Activated T-cell treated with anti-CD3 and anti-CD28 coated beads, Interleukin-2, amount 50 U/mL, for 72 hours (primary cell): ENCODE measurements around the gene SMAD5. TPM values are rescaled to one million over a fixed set of nuclear protein-coding genes. Genes with fewer than 3 reads are reported as not detected.

Experiments
- ATAC-seq, 2 donors: fragments of 150-1000 bp; cut with Tn5 transposase; replicated peaks in 1 of 2; 2 replicates each; pipeline ENCODE4 v1.10.0; 2021; ENCODE audit warnings: moderate library complexity in 2 of 2, mild to moderate bottlenecking in 1 of 2
- DNase-seq, 2 donors: peaks; one replicate each; pipeline ENCODE4 v3.0.0; 2021 to 2022; ENCODE audit warnings: mixed read lengths in 1 of 2
- H3K27ac Mint-ChIP-seq: one replicate; pipeline ENCODE4 v1.8.0; 2022; ENCODE audit warnings: mild to moderate bottlenecking, moderate library complexity, mixed read lengths
- H3K27me3 Mint-ChIP-seq: one replicate; pipeline ENCODE4 v1.8.0; 2022; ENCODE audit warnings: low read depth, mixed read lengths
- H3K36me3 Mint-ChIP-seq, 2 donors: one replicate each; pipeline ENCODE4 v1.8.0; 2022; ENCODE audit warnings: mixed read lengths in 2 of 2, mild to moderate bottlenecking in 1 of 2; ENCODE audit not compliant: insufficient read depth in 2 of 2
- H3K4me1 Mint-ChIP-seq: one replicate; pipeline ENCODE4 v1.8.0; 2022; ENCODE audit warnings: low read depth, mixed read lengths
- H3K4me3 Mint-ChIP-seq, 2 donors: one replicate each; pipeline ENCODE4 v1.8.0; 2022; ENCODE audit warnings: mild to moderate bottlenecking in 2 of 2, mixed read lengths in 2 of 2, moderate library complexity in 2 of 2
- H3K9me3 Mint-ChIP-seq, 2 donors: one replicate each; pipeline ENCODE4 v1.8.0; 2022; ENCODE audit warnings: mixed read lengths in 2 of 2
- total RNA-seq, 2 donors: library from RNA; stranded (reverse); gene quantifications; one replicate each; pipeline ENCODE4 v1.2.3, GENCODE V29; 2022

Gene SMAD5
- total RNA-seq, 2 donors from 2014 or later: 7.1 to 13.9 TPM

DNA sequence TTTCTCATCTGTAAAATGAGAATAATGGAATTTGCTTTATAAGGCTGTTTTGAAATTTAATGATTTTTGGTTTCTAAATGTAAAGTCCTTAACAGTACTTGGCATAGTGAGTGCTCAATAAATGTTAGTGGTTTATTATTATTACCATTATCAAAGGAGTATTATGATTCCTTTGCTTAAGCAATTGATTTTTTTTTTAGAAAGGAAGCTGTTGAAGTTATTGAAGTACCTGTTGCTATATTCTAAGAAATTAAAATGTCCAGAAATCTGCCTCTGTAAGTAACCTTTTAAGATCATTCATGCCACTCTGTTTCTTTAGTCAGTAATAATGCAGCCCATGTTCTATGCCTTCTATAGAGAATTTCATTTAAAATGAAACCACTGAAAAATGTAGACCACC is 15.0 kb downstream of the SMAD5 start:
- H3K36me3 Mint-ChIP-seq: no peaks in the 10 kb centered on the region
- no peak overlapping the region for H3K4me3 Mint-ChIP-seq
- no peaks in the 10 kb centered on the region for H3K9me3 Mint-ChIP-seq
- ATAC-seq (no peak), DNase-seq (no peak)
- H3K27me3 Mint-ChIP-seq: no peaks in the 10 kb centered on the region
- H3K4me1 Mint-ChIP-seq: no peaks in the 10 kb centered on the region
- H3K27ac Mint-ChIP-seq: no peak overlapping the region

DNA sequence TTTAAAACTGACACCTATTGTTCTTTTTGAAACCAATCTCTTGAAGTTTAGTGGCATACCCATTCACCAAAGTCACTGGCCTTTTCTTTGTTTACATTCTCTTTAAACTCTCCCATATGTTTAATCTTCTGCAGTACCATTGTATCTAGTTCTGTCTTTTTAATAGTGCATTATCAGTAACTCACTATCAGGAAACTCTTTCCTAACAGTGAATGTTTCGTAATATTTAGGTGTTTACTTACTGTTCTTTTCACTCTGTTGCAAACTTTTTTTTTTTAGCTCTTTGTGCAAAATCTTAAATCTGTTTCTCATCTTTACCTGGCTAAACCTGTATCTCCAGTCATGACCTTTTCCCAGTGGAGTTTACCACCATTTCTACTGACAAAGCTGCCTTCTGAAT is 17.2 kb downstream of the SMAD5 start:
- DNase-seq: no peak
- Mint-ChIP-seq H3K27ac (no peak overlapping the region), H3K36me3 (peaks cover 2% of the 10 kb centered on the region in 2 donors), H3K9me3 (no peaks in the 10 kb centered on the region), H3K27me3 (no peaks in the 10 kb centered on the region), H3K4me3 (no peak overlapping the region), H3K4me1 (no peaks in the 10 kb centered on the region)
- no peak for ATAC-seq

DNA sequence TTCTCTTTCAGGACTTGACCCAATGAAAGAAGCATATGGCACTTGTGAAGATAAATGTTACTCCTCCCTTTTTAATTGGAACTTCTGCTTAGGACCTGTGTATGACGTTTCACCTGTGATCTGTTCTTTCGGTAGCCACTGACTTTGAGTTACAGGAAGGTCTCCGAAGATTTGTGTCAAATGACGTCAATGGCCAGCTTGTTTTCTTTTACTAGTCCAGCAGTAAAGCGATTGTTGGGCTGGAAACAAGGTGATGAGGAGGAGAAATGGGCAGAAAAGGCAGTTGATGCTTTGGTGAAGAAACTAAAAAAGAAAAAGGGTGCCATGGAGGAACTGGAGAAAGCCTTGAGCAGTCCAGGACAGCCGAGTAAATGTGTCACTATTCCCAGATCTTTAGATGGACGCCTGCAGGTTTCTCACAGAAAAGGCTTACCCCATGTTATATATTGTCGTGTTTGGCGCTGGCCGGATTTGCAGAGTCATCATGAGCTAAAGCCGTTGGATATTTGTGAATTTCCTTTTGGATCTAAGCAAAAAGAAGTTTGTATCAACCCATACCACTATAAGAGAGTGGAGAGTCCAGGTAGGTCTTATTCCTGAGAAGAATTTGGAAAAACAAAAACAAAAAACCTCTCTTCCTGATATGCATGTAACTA is 21.1 kb downstream of the SMAD5 start:
- Mint-ChIP-seq H3K4me1 (no peaks in the 10 kb centered on the region), H3K27ac (no peak overlapping the region), H3K27me3 (no peaks in the 10 kb centered on the region), H3K9me3 (no peaks in the 10 kb centered on the region), H3K4me3 (no peak overlapping the region), H3K36me3 (peaks cover 2 to 3% of the 10 kb centered on the region in 2 donors)
- ATAC-seq: no peak
- DNase-seq: no peak

DNA sequence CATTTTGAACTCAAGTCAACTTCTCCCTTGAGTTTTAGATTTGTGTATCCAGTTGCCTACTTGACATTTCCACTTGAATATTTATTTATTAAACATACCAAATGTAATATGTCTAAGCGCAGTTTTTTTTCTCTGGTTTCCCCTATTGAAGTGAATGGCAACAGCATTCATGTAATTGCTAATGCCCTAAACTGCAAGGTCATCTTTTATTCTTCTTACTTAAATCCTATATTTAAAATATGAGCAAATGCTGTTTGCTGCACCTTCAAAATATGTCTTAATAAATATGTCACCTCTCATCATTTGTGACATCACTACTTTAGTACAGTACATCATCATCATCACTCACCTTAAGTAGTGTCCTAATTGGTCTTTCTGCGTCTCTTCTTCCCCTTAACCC is 22.4 kb downstream of the SMAD5 start:
- Mint-ChIP-seq H3K4me3 (no peak overlapping the region), H3K4me1 (no peaks in the 10 kb centered on the region), H3K27me3 (no peaks in the 10 kb centered on the region), H3K9me3 (no peaks in the 10 kb centered on the region), H3K36me3 (peaks cover 2 to 3% of the 10 kb centered on the region in 2 donors), H3K27ac (no peak overlapping the region)
- no peak for ATAC-seq
- no peak for DNase-seq

DNA sequence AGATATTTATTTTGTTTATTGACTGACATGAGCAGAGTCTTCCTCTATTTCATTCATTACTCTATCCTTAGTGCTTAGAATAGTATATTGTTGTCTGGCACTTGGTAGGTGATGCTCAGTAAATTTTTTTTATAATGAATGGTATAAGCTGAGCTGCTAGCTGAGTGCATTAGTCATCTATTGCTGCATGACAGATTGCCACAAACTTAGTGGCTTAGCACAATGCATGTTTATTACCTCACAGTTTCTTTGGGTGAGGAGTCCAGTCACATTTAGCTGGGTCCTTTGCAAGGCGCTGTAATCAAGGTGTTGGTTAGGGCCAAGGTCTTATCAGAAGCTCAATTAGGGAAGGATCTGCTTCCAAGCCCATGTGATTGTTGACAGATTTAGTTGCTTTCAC is 23.1 kb downstream of the SMAD5 start:
- Mint-ChIP-seq H3K36me3 (peaks cover 2 to 3% of the 10 kb centered on the region in 2 donors), H3K27ac (no peak overlapping the region), H3K27me3 (no peaks in the 10 kb centered on the region), H3K4me1 (no peaks in the 10 kb centered on the region), H3K4me3 (no peak overlapping the region), H3K9me3 (no peaks in the 10 kb centered on the region)
- no peak for DNase-seq
- ATAC-seq: peak in 1 of 2 donors; percentile 35

DNA sequence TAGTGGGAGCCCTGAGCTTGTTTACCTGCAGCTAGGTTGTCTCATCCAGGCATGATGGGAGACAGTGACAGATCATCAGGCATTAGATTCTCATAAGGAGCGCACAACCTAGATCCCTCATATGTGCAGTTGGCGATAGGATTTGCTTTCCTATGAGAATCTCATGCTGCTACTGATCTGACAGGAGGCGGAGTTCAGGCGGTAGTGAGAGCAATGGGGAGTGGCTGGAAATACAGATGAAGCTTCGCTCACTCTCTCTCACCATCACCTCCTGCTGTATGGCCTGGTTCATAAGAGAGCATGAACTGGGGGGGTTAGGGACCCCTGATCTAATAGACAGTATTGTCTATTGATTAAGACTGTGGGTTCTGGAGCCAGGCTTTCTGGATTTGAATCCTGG is 24.9 kb downstream of the SMAD5 start:
- no peak overlapping the region for H3K27ac Mint-ChIP-seq
- no peak overlapping the region for H3K4me3 Mint-ChIP-seq
- H3K36me3 Mint-ChIP-seq: peaks cover 2 to 3% of the 10 kb centered on the region in 2 donors
- no peaks in the 10 kb centered on the region for H3K27me3 Mint-ChIP-seq
- no peaks in the 10 kb centered on the region for H3K9me3 Mint-ChIP-seq
- ATAC-seq: no peak
- DNase-seq: no peak
- no peaks in the 10 kb centered on the region for H3K4me1 Mint-ChIP-seq

DNA sequence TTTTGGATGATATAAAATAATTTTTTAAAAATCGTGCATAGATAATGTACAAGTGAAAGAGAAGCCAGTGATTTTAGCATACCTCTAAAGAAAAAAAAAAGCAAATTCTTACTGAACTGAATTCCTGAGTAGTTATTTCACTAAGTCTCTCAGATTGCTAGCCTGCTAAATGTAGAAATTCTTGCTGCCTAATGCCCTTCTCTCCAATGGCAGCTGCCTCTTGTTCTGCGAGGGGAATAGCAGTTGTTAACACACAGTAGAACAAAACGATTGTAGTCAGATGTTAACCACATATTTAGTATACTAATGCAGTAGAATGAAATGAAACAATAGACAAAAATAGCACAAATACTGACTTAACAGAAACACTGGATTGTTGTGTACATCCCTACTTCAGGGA is 26.8 kb downstream of the SMAD5 start:
- Mint-ChIP-seq H3K36me3 (peaks cover 0 to 3% of the 10 kb centered on the region in 2 donors), H3K4me3 (no peak overlapping the region), H3K27me3 (no peaks in the 10 kb centered on the region), H3K4me1 (no peaks in the 10 kb centered on the region), H3K9me3 (no peaks in the 10 kb centered on the region), H3K27ac (no peak overlapping the region)
- DNase-seq (no peak), ATAC-seq (no peak)

DNA sequence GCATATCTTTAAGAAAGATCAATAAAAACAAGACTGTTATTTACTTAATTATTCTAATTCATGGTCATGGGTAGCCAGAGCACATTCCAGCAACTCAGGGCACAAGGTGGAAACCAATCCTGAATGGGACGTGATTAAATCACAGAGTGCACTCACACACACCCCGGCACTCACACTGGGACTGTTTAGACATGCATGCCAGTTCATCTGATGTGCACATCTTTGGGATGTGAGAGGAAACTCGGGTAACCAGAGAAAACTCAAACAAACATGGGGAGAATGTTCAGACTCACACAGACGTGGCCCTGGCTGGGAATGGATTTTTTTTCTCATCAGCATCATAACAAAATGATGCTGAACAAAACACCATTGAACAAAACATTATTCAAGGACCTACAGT is 29.4 kb downstream of the SMAD5 start:
- Mint-ChIP-seq H3K27me3 (no peaks in the 10 kb centered on the region), H3K4me3 (no peak overlapping the region), H3K27ac (no peak overlapping the region), H3K36me3 (peaks cover 0 to under 1% of the 10 kb centered on the region in 2 donors), H3K4me1 (no peaks in the 10 kb centered on the region), H3K9me3 (no peaks in the 10 kb centered on the region)
- no peak for DNase-seq
- ATAC-seq: no peak

DNA sequence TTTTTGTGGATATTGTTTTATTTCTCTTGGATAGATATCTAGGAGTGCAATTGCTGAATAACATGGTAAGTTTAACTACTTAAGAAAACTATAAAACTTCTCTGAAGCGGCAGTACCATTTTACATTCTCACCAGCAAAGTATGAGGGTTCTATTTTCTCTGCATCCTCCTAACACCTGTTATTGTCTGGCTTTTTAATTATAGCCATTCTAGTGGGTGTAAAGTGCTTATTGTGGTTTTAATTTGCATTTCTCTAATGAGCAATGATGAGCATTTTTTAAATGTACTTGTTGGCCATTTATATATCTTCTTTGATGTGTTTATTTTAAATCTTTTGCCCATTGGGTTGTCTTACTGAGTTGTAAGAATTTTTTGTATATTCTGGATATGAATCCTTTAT is 31.6 kb downstream of the SMAD5 start:
- ATAC-seq: no peak
- Mint-ChIP-seq H3K4me3 (no peak overlapping the region), H3K9me3 (no peaks in the 10 kb centered on the region), H3K4me1 (no peaks in the 10 kb centered on the region), H3K27me3 (no peaks in the 10 kb centered on the region), H3K27ac (no peak overlapping the region), H3K36me3 (no peaks in the 10 kb centered on the region)
- no peak for DNase-seq

DNA sequence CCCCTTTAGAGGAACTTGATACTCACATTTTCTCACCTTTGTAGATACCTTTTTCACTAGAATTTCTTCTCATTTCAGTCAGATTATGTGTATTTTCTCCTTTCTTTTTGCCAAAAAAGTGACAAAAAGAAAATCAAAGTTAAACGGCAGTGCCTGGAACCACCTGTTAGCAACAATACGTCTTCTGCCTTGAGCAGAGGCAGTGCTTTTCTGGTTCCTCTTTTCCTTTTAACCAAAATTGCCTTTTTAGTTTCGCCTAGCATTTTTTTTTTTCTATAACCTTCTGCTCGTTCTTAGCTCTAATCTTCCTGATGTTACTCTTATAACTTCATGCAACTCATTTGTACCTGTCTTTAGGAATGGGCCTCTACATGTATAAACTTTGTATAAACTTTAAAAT is 34.3 kb downstream of the SMAD5 start:
- ATAC-seq: no peak
- Mint-ChIP-seq H3K36me3 (no peaks in the 10 kb centered on the region), H3K9me3 (no peaks in the 10 kb centered on the region), H3K27me3 (no peaks in the 10 kb centered on the region), H3K4me3 (no peak overlapping the region), H3K27ac (no peak overlapping the region), H3K4me1 (no peaks in the 10 kb centered on the region)
- no peak for DNase-seq

DNA sequence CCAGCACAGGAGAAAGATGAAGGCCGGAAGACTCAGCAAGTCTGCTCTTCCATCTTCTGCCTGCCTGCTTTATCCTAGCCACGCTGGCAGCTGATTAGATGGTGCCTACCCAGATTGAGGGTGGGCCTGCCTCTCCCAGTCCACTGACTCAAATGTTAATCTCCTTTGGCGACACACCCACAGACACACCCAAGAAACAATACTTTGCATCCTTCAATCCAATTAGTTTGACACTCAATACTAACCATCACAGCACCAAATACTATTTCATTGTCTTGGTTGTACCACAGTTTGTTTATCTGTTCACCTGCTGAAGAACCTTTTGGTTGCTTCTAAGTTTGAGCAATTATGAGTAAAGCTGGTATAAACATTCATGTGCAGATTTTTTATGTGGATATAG is 36.6 kb downstream of the SMAD5 start:
- DNase-seq: no peak
- Mint-ChIP-seq H3K4me1 (no peaks in the 10 kb centered on the region), H3K27me3 (no peaks in the 10 kb centered on the region), H3K36me3 (peaks cover 0 to 2% of the 10 kb centered on the region in 2 donors), H3K9me3 (no peaks in the 10 kb centered on the region), H3K4me3 (no peak overlapping the region), H3K27ac (no peak overlapping the region)
- no peak for ATAC-seq

DNA sequence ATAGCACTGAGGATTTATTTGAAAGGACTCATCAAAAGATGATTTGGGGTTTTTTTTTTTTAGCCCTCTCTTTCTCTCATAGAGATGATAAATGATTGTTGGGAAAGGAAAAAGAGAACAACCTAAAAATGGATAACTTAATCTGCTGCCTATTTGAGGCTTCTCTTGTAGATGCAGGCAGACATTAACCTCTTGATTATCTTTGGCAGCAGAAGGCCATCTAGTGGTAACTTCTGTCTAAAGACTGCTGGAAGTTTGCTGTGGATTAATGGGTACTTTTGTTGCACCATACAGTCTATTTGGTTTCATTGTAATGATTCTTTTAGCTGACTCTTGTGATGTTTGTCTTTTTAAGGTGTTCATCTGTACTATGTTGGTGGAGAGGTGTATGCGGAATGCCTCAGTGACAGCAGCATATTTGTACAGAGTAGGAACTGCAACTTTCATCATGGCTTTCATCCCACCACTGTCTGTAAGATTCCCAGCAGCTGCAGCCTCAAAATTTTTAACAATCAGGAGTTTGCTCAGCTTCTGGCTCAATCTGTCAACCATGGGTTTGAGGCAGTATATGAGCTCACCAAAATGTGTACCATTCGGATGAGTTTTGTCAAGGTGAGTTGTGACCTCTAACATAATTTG is 41.5 kb downstream of the SMAD5 start:
- ATAC-seq (no peak), DNase-seq (no peak)
- H3K27me3 Mint-ChIP-seq: no peaks in the 10 kb centered on the region
- no peak overlapping the region for H3K4me3 Mint-ChIP-seq
- H3K27ac Mint-ChIP-seq: no peak overlapping the region
- no peaks in the 10 kb centered on the region for H3K4me1 Mint-ChIP-seq
- no peaks in the 10 kb centered on the region for H3K9me3 Mint-ChIP-seq
- peaks cover 0 to 3% of the 10 kb centered on the region in 2 donors for H3K36me3 Mint-ChIP-seq

DNA sequence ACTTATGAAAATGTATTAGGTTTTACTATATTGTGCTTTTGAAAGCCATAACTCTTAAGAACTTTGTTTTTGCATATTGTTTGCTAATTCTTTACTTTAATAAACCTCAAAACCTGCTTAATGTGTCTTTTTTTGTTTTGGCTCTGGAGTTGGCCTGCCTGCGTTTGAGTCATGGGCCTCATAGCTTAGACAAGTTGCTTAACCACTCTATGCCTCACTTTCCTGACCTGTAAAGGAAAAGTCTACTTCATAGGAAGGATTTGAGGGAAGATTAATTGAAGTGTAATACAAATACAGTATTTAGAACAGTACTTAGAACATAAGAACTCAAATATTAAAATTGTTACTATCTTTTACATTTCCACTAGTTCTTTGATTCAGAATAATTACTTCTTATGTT is 50.0 kb downstream of the SMAD5 start:
- H3K4me3 Mint-ChIP-seq: no peak overlapping the region
- no peaks in the 10 kb centered on the region for H3K27me3 Mint-ChIP-seq
- no peaks in the 10 kb centered on the region for H3K36me3 Mint-ChIP-seq
- no peak for DNase-seq
- no peaks in the 10 kb centered on the region for H3K4me1 Mint-ChIP-seq
- no peak for ATAC-seq
- no peaks in the 10 kb centered on the region for H3K9me3 Mint-ChIP-seq
- no peak overlapping the region for H3K27ac Mint-ChIP-seq
